HEK293 (cell line): ENCODE data around the gene CKMT1A.

ENCODE experiments used
- CTCF ChIP-seq: fragments of 450-650 bp; formaldehyde crosslinking; IDR thresholded peaks from 2 replicates; pipeline ENCODE4 v1.5.1; 2016; ENCODE audit warnings: missing biosample characterization, missing genetic modification characterization
- PATZ1 ChIP-seq: fragments of 450-650 bp; formaldehyde crosslinking; IDR thresholded peaks from 2 replicates; pipeline ENCODE4 v1.5.1; 2016; ENCODE audit warnings: missing biosample characterization, missing genetic modification characterization
- REST ChIP-seq: fragments of 450-650 bp; formaldehyde crosslinking; IDR thresholded peaks from 2 replicates; pipeline ENCODE4 v1.5.1; 2016; ENCODE audit warnings: missing biosample characterization, missing genetic modification characterization
- ZBTB21 ChIP-seq: fragments of 450-650 bp; formaldehyde crosslinking; IDR thresholded peaks from 2 replicates; pipeline ENCODE4 v1.5.1; 2017; ENCODE audit warnings: missing biosample characterization, missing genetic modification characterization
- ZNF202 ChIP-seq: fragments of 450-650 bp; formaldehyde crosslinking; IDR thresholded peaks from 2 replicates; pipeline ENCODE4 v1.5.1; 2016; ENCODE audit warnings: missing biosample characterization, missing genetic modification characterization, borderline replicate concordance
- ZNF292 ChIP-seq: fragments of 450-650 bp; formaldehyde crosslinking; IDR thresholded peaks from 2 replicates; pipeline ENCODE4 v1.5.1; 2016; ENCODE audit warnings: low read depth, missing biosample characterization, missing genetic modification characterization, borderline replicate concordance
- ZNF558 ChIP-seq: fragments of 450-650 bp; formaldehyde crosslinking; IDR thresholded peaks from 2 replicates; pipeline ENCODE4 v1.5.1; 2016; ENCODE audit warnings: missing biosample characterization, missing genetic modification characterization
- ZSCAN18 ChIP-seq: fragments of 450-650 bp; formaldehyde crosslinking; IDR thresholded peaks from 2 replicates; pipeline ENCODE4 v1.5.1; 2016; ENCODE audit warnings: missing biosample characterization, missing genetic modification characterization

GRCh38 chr15:43702701-43703424 lies 9.2 kb downstream of the CKMT1A start:
- TF ChIP-seq REST (tag by site-specific recombination) = no peak
- TF ChIP-seq ZSCAN18 (tag by site-specific recombination) = no peak
- TF ChIP-seq ZBTB21 = no peak
- TF ChIP-seq CTCF (tag by site-specific recombination) = no peak
- no peak for TF ChIP-seq PATZ1 (tag by site-specific recombination)
- TF ChIP-seq ZNF558 (tag by site-specific recombination) = no peak
- TF ChIP-seq ZNF202 = no peak
- TF ChIP-seq ZNF292 = no peak
